GM21423 (cell line): Measurements from ENCODE around the gene METAP1D.
"Not testable (repeated sequence)": the region's sequence is repeated elsewhere in the genome, so short reads cannot be mapped to it uniquely, and the experiment has no call there.

Experiments used
- ATAC-seq: cut with Tn5 transposase; IDR thresholded peaks from one replicate; pipeline ENCODE4 v1.9.1; 2021; ENCODE audit warnings: mild to moderate bottlenecking, moderate library complexity; ENCODE audit not compliant: unreplicated experiment

METAP1D gene

GRCh38 chr2:171996021-171996420 is 3.7 kb upstream of the METAP1D start:
- no peak for ATAC-seq

GRCh38 chr2:171997031-171997430 is 2.7 kb upstream of the METAP1D start:
- not testable (repeated sequence) for ATAC-seq

GRCh38 chr2:171999161-171999560 is 592 bp upstream of the METAP1D start:
- ATAC-seq = no peak

- ATAC-seq = no peak
These were observed 1.1 kb downstream of the METAP1D start for GRCh38 chr2:172000696-172001361.

- no peak for ATAC-seq
These were observed 7.6 kb downstream of the METAP1D start for GRCh38 chr2:172007372-172007771.

GRCh38 chr2:172009823-172010222 is 10.1 kb downstream of the METAP1D start:
- no peak for ATAC-seq

- no peak for ATAC-seq
These were observed 12.2 kb downstream of the METAP1D start for GRCh38 chr2:172011812-172012575.

GRCh38 chr2:172012677-172013391 is 13.1 kb downstream of the METAP1D start:
- ATAC-seq = no peak

- peak; percentile 80 for ATAC-seq
These were observed 13.6 kb downstream of the METAP1D start for GRCh38 chr2:172013396-172013795.

- ATAC-seq = no peak
These were observed 21.6 kb downstream of the METAP1D start for GRCh38 chr2:172021074-172021931.

DNA sequence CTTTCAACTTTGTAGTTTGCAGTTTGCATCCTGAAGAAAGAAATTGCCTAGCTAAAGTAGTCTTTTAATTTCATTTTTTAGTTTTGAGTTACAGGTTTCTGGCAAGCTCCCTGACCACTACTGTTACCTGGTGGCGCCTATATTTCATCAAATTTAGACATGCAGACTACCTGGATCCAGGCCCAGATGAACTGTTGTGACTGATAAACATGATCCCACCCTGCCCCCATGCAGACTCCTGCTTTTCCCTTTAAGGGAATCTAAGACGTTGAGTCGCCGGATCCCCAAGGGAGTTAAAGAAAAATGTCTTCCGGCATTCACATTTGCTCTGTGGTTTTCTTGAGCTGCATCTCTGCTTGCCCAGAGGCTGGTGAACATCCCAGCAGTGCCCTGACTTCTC is 22.2 kb downstream of the METAP1D start:
- no peak for ATAC-seq

GRCh38 chr2:172031536-172031935 is 31.8 kb downstream of the METAP1D start:
- no peak for ATAC-seq

DNA sequence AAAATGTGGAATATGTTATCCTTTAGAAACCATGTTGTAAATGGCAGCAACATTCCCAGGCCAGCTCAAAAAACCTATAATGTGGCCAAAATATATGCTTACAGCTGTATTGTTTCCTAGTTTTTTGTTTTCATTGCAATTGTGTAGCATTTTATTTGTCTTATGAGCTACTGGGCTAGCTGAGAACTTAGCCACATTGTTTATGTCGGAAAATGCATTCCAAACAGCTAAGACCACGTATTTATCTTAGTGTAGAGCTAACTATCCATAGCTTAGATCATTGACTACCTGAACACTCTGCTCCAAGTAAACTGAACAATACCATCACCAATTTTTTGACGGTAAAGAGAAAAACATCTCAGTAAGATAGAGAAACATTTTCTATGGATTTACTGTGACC is 38.4 kb downstream of the METAP1D start:
- ATAC-seq = no peak

- ATAC-seq = no peak
These were observed 38.9 kb downstream of the METAP1D start for GRCh38 chr2:172038604-172039003.

DNA sequence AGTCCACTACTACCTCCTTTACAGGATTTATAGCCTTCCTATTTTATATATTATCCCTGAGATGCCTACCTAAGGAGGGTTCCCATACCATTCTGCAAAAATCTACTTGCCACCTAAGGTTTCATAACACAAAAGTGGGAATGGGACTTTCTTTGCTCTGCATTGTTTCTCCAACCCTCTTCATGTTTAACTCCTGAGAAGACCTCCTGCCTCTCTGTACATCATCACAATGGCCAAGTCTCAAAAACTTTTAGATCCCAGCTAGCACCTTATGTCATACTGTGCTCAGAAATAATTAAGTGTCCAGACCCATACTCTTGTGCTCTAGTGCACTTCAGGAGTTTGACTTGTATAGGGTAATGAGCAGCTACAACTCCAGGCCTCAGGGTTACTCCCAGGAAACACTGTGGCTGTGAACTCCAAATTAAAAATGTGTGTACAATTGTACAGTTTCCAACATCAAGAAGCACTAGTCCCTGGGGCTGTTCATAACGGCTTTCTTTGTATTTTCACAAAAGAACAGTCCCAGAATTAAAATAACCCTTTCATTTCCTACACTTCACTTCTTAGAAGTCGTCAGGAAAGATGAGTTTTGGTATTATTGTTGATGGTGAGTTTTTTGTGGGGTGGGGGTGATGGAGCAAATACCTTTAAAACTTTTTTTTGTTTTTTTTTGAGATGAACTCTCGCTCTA is 39.4 kb downstream of the METAP1D start:
- ATAC-seq = no peak

- ATAC-seq = no peak
These were observed 40.6 kb downstream of the METAP1D start for GRCh38 chr2:172040311-172040710.

- no peak for ATAC-seq
These were observed 46.4 kb downstream of the METAP1D start for GRCh38 chr2:172046080-172046678.

DNA sequence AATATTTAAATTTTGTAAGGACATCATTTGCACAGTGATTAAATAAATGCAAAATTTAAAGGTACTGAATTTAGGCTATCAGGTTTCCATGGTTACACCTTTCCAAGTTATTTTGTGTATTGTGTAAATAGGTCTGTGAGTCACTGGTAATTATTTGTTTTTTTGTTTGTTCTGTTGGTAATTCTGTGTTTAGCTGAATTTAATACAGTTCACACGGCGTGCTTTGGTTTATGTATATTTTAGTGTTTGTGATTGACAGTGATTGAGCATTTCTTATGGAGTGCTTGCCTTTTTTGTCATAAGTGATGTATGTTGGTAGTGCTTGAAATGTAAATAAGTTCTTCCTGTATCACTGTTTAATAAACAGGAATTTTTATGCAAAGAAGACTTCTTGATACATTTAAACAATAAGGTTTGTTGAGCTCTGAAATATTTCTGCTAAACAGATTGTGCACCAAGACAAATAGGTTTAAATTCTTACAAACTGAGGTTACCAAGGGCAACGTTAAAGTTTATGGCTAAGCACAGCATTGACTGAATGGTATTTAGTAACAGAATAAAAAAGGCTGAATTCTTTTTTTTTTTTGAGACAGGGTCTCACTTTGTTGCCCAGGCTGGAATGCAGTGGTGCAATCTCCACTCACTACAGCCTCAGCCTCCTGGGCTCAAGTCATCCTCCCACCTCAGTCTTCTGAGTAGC is 47.3 kb downstream of the METAP1D start:
- ATAC-seq = no peak
